Right ventricle myocardium inferior (tissue), 1 donor: ENCODE measurements around the gene STING1. TPM values are rescaled to one million over a fixed set of nuclear protein-coding genes. Genes with fewer than 3 reads are reported as not detected.
"Not testable (repeated sequence)": the region's sequence is repeated elsewhere in the genome, so short reads cannot be mapped to it uniquely, and the experiment has no call there.

Source experiments
- ATAC-seq: fragments of 200-7000 bp; cut with Tn5 transposase; one replicate; pipeline ENCODE4 v1.9.1; 2020; ENCODE audit warnings: mild to moderate bottlenecking, moderate library complexity
- DNase-seq: peaks from one replicate; pipeline ENCODE4 v3.0.0; 2021; ENCODE audit errors: missing footprints
- intact Hi-C: fragments of 100-400 bp; cut with DNase I; formaldehyde crosslinking; loops from one replicate; pipeline ENCODE4 v1.11.0; 2022
- total RNA-seq: library from RNA; stranded (reverse); fragmentation: NEBNext Ultra II Directional; extraction: Animal tissue kit (Norgen Biotek cat#: 25700); gene quantifications from one replicate; pipeline ENCODE4 v1.2.1, GENCODE V29; 2021
- donor health status: DM: no; HTN: yes; CAD: no; lungs with severe emphysema.

STING1 gene
- total RNA-seq, 1 donor from 2014 or later = 47.2 TPM

DNA sequence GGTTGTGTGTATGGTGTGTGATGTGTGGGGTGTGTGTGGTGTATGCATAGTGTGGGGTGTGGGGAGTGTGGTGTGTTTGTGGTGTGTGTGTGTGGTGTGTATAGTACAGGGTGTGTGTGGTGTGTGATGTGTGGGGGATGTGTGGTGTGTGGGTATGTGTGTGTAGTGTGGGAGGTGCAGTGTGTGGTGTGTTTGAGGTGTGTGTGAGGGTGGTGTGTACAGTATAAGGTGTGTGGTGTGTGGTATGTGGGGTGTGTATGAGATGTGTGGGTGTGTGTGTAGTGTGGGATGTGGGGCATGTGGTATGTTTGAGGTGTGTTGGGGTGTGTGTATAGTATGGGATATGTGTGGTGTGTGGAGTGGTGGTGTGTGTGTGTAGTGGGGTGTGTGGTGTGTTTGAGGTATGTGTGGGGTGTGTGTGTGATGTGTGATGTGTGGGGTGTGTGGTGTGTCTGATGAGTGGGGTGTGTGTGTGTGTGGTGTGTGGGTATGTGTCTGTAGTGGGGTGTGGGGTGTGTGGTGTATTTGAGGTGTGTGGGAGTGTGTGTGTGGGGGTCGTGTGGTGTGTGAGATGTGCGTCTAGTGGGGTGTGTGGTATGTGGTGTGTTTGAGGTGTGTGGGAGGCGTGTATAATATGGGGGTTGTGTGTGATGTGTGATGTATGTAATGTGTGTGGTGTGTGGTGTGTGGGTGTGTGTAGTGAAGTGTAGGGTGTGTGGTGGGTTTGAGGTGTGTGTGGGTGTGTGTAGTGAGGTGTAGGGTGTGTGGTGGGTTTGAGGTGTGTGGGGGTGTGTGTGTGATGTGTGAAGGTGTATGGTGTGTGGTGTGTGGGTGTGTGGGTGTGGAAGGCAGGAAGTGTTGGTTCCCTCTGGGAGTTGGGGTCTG lies 28.6 kb downstream of the STING1 start:
- no peak for ATAC-seq
- DNase-seq = no peak
- intact Hi-C loops = no loop called here

DNA sequence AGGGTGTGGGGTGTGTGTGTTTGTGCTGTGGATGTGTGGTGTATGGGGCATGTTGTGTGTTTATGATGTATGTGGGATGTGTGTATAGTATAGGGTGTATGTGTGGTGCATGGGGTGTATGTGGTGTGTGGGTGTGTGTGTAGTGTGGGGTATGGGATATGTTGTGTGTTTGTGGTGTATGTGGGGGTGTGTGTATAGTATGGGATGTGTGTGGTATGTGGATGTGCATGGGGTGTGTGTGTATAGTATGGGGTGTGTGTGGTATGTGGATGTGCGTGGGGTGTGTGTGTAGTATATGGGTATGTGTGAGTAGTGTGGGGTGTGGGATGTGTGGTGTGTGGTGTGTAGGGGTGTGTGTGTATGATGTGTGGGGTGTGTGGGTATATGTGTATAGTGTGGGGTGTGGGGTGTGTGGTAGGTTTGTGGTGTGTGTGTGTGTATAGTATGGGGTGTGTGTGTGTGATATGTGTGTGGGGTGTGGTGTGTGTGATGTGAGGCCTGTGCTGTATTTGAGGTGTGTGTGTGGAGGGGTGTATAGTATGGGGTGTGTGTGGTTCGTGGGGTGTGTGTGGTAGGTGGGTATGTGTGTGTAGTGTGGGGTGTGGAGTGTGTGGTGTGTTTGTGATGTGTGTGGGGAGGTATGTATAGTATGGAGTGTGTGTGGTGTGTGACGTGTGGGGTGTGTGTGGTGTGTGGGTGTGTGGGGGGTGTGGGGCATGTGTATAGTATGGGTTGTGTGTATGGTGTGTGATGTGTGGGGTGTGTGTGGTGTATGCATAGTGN lies 30.5 kb downstream of the STING1 start:
- ATAC-seq = no peak
- intact Hi-C loops = no loop called here

DNA sequence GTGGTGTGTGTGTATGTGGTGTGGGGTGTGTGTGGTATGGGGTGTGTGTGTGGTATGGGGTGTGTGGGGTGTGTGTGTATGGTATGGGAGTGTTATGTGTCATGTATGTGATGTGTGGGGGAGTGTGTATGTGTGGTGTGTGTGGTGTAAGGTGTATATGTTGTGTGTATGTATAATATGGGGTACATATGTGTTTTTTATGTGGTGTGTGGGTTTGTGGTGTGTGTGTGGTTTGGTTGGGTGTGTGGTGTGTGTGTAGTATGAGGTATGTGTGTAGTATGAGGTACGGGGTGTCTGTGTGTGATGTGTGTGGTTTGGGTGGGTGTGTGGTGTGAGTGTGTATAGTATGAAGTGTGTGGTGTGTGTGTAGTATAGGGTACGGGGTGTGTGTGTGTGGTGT lies 31.4 kb downstream of the STING1 start:
- ATAC-seq (no peak), DNase-seq (no peak)
- intact Hi-C loops = no loop called here

More for the DNA sequence above, 30.5 kb downstream of the STING1 start:
- no peak for DNase-seq

DNA sequence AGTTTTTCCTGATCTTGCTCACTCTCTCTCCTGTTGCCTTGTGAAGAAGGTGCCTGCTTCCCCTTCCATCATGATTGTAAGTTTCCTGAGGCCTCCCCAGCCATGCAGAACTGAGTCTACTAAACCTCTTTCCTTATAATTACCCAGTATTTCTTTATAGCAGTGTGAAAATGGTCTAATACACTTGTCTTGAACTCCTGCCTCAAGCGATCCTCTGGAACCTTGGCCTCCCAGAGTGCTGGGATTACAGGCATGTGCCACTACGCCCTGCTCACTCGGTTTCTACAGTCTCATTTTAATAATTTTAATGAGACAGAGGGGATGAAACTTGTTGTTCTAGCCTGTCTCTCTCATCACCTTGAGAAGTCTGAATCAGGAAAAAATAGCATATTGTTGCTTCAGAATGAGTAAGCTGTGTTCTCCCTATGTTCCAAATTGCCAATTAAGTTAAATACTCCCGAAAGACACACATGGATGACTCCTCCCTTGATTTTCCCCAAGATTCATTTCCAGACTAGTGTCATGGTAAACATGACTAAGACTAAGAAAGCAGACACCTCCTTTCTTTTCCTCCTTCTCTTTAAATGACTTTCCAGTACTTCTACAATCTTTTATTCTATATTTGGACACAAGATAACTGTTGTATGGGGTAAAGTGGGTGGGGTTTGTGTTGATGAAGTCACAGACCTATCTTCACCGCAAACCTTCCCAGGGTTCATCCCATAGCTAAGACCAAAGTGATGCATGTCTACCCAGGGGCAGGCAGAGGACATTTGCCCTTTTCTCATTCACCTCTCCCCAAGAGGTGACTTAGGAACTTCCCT lies 35.4 kb downstream of the STING1 start:
- ATAC-seq = no peak
- intact Hi-C loops = no loop called here
- DNase-seq = no peak

DNA sequence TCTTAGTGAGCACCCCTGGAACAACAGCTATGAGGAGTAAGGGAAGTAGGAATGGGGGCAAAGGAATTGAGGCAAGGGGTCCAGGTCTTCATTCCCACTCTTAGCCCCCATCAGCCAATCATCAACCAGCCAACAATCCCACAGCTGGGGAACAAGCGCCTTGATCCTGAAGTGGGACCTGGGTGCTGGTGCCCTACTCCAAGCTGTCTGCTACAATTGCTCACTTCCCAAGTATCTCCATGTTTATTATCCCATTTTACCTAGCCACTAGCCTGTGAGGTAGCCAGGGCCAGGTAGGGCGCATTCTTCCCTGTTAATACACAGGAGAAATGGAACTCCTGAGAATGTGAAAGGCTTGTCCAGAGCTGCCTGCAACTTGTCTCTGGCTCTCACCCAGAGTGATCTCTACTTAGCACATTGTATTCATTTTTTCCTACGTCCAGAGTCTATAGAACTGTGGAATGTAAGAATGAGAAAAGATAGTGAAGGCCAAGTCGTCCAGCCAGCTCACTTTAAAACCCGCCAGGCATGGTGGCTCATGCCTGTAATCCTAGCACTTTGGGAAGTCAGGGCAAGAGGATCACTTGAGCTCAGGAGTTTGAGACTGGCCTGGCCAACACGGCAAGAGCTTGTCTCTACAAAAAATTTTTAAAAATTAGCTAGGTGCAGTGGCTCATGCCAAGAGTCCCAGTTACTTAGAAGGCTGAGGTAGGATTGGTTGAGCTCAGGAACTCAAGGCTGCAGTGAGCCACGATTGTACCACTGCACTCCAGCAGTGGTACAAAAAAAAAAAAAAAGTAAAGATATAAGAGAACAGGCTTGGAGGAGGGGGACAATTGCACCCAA lies 37.0 kb downstream of the STING1 start:
- no peak for DNase-seq
- intact Hi-C loops = no loop called here
- peak; percentile 34 for ATAC-seq

DNA sequence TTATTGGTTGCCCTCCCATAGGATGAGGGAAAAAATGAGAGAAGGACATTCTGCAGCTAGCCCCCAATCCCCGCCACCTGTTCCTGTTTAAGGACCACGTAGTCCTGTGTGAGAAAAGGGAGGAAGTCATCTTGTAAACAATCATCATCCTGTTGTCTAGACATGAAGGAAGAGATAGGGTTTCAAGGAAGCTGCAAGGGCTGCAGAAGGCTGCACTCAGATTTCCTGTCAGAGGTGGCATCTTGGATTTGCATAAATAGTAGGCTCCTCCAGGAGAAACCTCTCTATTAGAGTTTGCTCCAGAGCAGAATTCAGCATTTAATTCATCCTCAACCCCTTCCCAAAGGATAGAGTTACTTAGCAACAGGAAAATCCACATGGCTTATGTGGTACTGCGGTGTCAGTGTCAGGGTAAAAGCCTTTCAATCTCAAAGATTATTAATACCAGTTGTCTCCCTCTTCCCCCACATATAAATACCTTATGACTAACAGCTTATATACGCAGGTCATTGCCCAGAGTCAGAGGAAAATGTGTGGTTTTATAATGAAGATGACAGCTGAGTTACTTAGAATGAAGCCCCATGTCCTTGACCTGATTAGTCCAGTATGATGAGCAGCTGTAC lies 38.6 kb downstream of the STING1 start:
- ATAC-seq = no peak
- DNase-seq = no peak
- intact Hi-C loops = no loop called here

DNA sequence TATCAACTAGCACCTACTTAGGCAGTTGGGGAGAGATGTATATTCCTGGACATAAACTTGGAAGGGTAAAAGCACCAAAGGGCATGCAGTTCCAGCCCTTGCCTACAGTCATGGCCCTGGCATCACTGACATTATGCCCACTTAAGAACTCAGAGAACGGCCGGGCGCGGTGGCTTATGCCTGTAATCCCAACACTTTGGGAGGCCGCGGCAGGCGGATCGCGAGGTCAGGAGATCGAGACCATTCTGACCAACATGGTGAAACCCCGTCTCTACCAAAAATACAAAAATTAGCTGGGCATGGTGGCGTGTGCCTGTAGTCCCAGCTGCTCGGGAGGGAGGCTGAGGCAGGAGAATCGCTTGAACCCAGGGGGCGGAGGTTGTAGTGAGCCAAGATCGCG lies 42.1 kb downstream of the STING1 start:
- ATAC-seq, DNase-seq, intact Hi-C loops: not testable (repeated sequence)

DNA sequence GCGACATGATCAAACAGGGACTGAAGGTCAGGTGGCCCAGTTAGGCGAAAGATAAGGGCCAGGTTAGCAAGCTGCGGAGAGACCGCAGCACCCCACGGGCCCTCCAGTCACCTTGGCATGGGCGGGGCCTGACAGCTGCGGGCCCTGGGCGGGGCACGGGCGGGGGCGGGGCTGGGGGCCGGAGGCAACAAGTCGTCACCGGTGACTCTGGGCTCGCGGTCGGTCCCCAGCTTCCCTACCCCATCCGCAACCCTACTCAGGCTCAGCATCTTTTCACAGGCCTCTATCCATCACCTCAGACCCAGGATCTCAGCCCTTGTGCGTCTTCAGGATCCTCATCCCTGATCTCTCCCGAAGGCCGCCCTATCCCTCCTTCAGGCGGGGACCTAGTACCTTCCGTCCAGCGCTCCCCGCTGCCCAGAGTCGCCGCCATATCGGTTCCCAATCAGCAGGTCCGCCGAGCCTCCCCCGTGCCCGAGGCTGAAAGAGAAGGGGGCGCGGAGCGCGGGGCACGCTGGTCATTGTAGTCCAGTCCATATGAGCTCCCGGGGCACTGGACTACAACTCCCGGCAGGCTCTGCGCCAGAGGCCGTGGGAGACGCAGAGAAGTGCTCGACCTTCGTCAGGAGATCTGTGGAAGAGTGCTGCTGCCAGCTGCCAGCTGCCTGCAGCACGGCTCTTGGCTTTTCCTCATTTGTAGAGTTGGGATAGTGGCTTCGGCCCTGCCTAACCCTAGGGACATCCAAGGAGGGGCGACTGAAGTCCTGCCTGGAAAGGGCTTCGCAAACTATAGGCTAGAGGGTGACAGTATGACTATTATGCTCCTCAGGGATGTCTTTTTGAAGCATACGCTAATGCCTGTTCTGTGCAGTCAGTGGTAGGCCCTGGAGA lies 43.3 kb downstream of the STING1 start, which contains the start of gene DNAJC18:
Gene DNAJC18, minus strand, starts transcription at position 513 of the 891 bp plus-strand sequence. Its CDS starts 80 bp downstream, at position 433.
- intact Hi-C loops = loop anchor here (1.0 to 5.0 kb wide), 2 partner anchors 43 to 79 kb away; partner anchors contain the start of gene STING1
- DNase-seq = peak; percentile 98
- peak; percentile 99 for ATAC-seq

DNA sequence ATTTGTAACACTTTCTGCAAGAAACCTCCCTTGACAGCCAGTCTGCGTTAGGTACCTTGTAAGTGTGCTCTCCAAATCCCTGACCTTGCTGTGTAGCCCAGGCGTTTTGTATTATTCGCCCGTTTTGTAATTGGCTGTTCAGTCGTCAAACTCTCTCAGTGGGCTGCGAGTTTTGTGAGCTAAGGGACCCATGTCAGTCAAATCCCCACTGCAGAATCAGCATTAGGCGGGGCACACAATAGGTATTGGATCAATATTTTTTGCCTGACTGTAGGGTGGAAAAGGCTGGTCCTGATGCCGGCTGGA lies 43.9 kb downstream of the STING1 start:
- no peak for ATAC-seq
- no peak for DNase-seq
- intact Hi-C loops = loop anchor here (1.0 to 5.0 kb wide), 2 partner anchors 44 to 80 kb away; partner anchors contain the start of gene STING1

DNA sequence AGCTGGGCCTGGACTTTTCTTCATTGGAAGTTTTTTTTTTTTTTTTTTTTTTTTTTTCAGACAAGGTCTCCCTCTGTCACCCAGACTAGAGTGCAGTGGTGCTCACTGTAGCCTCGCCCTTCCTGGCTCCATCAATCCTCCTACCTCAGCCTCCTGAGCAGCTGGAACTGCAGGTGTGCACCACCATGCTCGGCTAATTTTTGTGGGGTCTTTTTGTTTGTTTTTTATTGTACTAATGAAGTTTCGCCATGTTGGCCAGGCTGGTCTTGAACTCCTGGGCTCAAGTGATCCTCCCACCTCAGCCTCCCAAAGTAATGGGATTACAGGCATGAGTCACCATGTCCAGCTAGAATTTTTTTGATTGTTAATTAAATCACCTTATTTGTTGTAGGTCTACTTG lies 46.9 kb downstream of the STING1 start:
- DNase-seq = no peak
- no peak for ATAC-seq
- intact Hi-C loops = loop anchor here (5.0 kb wide), 1 partner anchor 47 kb away; the partner anchor contains the start of gene STING1

DNA sequence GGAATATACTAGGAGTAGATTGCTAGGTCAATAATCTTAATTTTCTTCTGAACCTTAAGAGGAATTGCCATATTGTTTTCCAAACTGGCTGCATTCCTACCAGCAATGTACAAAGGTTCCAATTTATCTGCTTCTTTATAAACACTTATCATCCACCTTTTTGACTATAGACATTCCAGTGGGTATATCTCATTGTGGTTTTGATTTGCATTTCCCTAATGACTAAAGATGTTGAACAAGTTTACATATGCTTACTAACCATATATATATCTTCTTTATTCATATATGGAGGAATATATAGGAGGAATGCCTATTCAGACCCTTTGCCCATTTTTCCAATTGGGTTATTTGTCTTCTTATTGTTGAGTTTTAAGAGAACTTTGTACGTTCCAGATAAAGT lies 50.9 kb downstream of the STING1 start:
- DNase-seq = no peak
- no peak for ATAC-seq
- intact Hi-C loops = no loop called here

DNA sequence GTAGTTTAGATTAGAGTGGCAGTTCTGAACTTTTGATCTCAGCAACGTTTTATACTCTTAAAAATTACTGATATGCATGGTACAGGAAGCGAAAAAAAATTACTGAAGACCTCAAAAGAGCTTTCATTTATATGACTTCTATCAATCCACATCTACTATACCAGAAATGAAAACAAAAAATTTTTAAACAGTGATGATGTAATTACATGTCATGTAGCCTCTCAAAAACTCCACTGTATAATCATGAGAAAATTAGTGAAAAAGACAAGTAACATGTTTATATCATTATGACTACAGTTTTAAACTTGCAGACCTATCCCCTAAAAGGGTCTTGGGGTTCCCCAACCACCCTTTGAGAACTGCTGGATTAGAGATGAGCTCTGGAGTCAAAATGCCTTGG lies 52.5 kb downstream of the STING1 start:
- intact Hi-C loops = no loop called here
- DNase-seq (no peak), ATAC-seq (no peak)

DNA sequence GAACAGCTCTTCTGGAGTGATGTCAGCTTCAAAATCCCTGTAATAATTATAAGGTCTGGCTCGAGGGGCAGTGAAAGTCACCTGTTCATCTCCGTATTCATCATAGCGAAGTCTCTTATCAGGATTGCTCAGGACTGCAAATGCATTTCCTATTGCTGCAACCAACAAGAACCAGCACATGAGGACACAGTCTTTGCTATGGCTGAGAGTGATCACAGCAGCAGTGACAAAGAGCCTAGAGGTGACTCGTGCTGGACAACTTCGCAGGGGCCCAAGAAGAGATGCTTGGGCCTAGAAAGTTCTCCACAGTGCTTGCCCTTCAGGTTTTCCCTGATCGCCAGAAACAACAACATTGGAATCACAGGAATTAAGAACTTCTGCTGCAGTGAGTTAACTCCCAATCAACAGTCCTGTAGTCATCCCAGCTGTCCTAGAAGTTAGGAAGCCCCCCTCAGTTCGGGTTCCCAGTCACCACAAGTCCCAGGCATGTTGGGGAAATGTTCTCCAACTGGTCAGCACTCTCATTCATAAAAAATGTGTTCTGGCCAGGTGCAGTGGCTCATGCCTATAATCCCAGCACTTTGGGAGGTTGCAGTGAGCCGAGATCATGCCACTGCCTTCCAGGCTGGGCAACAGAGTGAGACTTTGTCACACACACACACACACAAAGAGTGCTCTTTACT lies 56.2 kb downstream of the STING1 start:
- intact Hi-C loops = no loop called here
- DNase-seq (no peak), ATAC-seq (no peak)
